Measurements from ENCODE around the gene VENTX.

VENTX gene

GRCh38 chr10:133285217-133285616 is 47.6 kb downstream of the VENTX start:
- no peak for DNase-seq (ENCODE audit: low spot score)

DNA sequence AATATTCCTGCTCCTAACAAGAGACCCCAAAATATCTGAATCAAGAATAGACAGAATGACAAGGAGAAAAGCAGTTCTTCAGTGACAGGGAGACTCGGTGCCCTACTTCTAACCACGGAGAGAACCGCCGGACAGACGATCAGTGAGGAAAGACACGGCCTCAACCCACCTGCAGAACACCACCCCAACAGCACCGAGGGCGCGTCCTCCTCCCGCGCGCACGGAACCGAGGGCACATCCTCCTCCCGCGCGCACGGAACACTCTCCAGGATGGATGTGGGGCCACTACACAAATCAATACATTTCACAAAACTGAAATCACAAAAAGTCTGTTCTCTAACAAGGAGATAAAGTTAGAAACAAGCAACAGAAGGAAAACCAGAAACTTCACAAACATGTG is 48.7 kb downstream of the VENTX start:
- DNase-seq (ENCODE audit: low spot score), result no peak

DNA sequence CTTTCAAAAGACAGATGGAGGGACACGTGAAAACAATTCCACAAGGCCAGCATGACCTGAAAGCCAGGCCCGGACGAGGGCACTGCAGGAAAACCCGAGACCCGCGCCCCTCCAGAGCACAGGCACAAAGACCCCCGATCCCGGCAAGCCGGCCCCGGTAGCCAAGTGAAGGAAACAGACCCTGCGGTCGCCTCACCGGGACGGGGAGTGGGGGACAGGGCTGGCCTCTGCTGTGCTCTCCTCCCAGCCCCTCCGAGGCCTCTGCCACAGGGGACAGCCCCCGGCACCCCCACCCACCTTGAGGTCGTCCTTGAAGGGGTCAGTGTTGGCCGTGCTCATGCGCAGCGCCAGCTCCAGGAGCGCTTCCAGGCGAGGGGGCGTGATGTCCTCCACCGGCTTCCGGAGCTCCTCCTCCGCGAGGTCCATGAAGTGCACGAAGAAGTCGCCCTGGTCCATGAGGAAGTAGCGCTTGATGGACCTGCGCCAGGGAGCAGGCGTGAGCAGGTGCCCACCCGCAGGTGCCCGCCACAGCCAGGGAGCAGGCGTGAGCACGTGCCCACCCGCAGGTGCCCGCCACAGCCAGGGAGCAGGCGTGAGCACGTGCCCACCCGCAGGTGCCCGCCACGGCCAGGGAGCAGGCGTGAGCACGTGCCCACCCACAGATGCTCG is 50.3 kb downstream of the VENTX start:
- no peak for DNase-seq (ENCODE audit: low spot score)

- DNase-seq (ENCODE audit: low spot score), result no peak
Measured at GRCh38 chr10:133289761-133290160, 52.1 kb downstream of the VENTX start.

Data from HuH-7.5 (cell line).